Ovary (tissue), 3 donors: Measurements from ENCODE around the gene ANGPTL3.

ENCODE experiments used
- CTCF ChIP-seq, 3 donors: fragments of 450-650 bp in 2 of 3; fragments of 200-600 bp in 1 of 3; IDR thresholded peaks; one replicate each; pipeline versions ENCODE4 v1.5.1 to v1.8.0; 2016 to 2022; ENCODE audit warnings: antibody characterized with exemption in 3 of 3, mild to moderate bottlenecking in 1 of 3
- EP300 ChIP-seq: sonication (generic); formaldehyde crosslinking; IDR thresholded peaks from one replicate; pipeline ENCODE4 v1.6.1; 2017; ENCODE audit warnings: antibody characterized with exemption
- POLR2A ChIP-seq: fragments of 450-650 bp; IDR thresholded peaks from one replicate; pipeline ENCODE4 v1.6.1; 2017; ENCODE audit warnings: antibody characterized with exemption, mild to moderate bottlenecking, moderate library complexity
- donor health status: DM: no; HTN: no; CAD: no.

GRCh38 chr1:62637392-62638105, 40.2 kb downstream of the ANGPTL3 start:
- no peak for TF ChIP-seq CTCF (IDR thresholded peaks at IDR 0.05)
- no peak for TF ChIP-seq EP300
- no peak for TF ChIP-seq POLR2A
